H54 (cell line): Measurements from ENCODE around the gene RGS12.

Source experiments
- DNase-seq: peaks from one replicate; pipeline ENCODE4 v3.0.0; 2011; ENCODE audit warnings: low spot score, mixed read lengths; ENCODE audit not compliant: insufficient read length
- FAIRE-seq: peaks from 3 replicates; lab custom pipeline; 2011; peaks lifted over from hg19 to GRCh38; lab: Jason Lieb, UNC
- POLR2A ChIP-seq: IDR thresholded peaks from 2 replicates; pipeline ENCODE4 v1.6.1; 2011; ENCODE audit warnings: low read depth, mild to moderate bottlenecking, low read length

RGS12 gene

DNA sequence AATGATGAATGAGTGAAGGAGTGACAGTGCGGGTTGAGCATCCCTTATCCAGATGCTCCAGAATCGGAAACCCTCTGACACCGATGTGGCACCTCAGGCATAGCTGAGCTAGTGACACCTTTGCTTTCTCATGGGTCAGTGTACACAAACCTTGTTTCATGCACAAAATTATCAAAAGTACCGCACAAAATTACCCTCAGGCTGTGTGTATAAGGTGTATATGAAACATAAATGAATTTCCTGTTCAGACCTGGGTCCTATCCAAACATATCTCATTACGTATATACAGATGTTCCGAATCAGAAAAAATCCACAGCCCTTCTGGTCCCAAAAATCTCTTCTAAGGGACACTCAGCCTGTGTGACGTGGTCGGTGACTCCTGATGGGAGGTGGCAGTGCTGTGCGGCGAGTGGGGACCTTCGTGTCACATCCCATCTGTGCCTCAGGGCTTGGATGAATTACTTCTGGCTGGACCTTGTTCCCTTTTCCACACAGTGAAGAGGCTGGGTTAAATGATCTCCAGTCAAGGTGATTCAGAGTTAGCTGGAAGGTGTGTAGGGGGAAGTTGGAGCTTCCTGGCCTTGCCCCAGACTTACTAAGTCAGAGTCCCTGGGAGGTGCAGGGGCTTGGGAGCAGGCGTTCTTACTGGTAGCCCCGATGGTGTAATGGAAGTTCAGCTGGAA lies 18.8 kb downstream of the RGS12 start:
- no peak for TF ChIP-seq POLR2A
- FAIRE-seq (no peak), DNase-seq (no peak)

DNA sequence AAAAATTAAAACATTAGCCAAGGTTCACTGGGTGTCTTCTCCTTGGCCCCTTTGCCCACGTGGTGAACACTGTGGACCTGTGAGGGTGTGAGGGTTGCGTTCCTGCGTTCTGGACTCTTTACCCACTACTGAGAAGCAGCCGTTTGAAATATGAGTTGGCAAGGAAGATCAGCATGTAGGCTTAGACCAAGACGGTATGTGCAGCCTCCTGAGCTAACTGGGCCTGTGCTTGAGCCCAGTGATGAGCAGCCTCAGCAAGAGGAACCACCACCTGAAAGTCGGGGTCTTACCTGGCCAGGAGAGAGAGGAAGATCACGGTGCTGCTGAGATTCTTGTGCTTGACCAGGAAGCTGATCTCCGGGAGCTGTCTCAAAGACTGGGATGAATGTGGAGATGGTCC lies 19.5 kb downstream of the RGS12 start:
- no peak for FAIRE-seq
- no peak for DNase-seq
- no peak for TF ChIP-seq POLR2A

DNA sequence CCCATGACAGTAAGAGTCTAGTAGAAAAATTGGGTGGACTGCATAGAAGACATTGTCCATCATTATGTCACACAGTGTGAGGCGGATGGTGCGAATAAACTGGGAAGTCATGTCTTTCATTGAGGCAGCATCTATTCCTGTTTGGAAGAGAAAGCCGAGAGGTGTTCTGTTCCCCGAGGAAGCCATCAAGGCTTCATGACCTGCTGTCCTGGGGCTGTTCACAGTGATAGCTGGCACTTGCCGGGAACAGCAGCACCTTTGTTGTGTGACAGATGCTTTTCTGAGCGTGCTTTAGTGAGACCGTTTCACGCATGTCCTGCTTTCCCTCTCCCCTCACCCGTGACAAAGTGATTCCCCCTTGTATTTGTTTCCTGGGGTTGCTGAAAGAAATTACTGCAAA lies 20.3 kb downstream of the RGS12 start:
- no peak for FAIRE-seq
- TF ChIP-seq POLR2A, result no peak
- DNase-seq, result no peak

DNA sequence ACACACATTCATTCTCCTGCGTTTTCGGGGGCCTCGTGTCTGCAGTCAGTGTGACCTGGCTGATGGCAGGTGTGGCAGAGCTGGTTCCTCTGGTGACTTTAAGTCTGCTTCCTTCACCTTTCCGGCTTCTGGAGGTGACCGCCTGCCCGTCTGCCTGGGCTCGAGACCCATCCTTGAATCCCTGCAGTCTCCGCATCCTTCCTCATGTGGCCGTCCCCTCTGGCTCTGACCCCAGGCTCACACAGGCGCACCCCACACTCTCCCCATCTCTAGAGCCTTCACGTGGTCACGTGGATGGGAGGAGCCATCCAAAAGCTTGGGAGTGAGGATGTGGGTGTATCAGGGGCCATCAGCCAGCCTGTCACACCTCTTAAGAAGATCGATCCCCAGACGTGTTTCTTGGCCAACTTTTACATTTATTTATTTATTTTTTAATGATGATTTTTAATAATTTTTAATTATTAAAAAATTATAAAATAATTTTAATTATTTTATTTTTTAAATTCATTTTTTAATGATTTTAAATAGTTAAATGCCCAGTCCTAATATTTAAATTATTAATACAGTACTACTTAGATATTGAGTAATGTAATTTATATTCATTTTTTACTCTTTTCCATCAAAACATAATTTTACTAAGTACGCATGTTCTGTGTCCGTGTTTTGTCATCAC lies 20.9 kb downstream of the RGS12 start:
- no peak for TF ChIP-seq POLR2A
- DNase-seq (no peak), FAIRE-seq (no peak)

DNA sequence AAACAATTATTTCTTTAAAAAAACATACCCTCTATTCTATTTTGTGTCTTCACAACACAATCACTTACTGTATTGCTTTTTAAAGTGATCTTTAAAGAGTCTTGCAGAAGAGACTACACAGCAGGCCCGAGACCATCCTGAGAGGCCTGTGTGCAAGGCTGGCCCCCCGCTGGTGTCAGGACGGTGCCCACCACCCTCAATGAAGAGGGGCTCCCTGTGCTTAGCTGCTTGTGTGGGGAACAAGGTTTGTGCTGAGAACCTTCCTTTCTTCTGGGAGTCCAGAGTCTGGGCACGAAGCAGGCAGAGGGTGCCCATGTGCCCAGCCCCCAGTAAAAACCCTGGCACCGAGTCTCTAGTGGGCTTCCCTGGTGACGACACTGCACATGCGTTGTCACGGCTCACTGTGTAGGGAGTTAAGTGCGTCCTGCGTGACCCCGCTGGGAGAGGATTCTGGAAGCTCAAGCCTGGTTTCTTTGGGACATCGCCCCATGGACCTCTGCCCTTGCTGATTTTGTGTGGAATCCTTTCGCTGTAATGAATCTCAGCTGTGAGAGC lies 22.0 kb downstream of the RGS12 start:
- FAIRE-seq (no peak), DNase-seq (no peak)
- no peak for TF ChIP-seq POLR2A

DNA sequence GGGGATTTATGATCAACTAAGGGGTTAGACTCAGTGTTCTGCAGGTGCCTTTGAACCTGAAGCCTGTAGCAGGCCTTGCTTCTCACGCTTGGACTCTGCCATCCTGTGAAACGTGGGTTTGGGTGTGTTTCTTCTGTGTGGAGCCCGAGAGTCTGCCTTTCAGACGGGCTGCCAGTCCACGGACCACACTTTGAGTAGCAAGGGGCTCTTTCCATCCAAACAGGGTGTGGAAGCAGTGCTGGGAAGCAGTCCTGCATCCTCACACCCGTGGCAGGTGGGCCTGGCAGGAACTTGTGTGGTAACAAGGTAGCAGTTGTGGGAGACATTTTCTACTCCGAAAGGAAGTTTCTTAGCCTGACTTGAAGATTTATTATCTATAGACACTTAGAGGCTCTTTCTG lies 22.7 kb downstream of the RGS12 start:
- no peak for TF ChIP-seq POLR2A
- no peak for FAIRE-seq
- DNase-seq, result no peak

DNA sequence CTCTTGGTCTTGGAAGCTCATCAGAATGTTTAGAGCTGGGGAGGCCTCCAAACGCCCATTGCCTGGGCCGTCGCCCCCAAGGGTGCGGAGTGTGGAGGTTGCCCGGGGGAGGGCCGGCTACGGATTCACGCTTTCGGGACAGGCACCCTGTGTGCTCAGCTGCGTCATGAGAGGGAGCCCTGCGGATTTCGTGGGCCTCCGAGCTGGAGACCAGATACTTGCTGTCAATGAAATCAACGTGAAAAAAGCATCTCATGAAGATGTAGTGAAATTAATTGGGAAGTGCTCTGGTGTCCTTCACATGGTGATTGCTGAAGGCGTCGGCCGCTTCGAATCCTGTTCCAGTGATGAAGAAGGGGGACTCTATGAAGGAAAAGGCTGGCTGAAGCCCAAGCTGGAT lies 23.3 kb downstream of the RGS12 start:
- FAIRE-seq, result no peak
- no peak for DNase-seq
- no peak for TF ChIP-seq POLR2A

DNA sequence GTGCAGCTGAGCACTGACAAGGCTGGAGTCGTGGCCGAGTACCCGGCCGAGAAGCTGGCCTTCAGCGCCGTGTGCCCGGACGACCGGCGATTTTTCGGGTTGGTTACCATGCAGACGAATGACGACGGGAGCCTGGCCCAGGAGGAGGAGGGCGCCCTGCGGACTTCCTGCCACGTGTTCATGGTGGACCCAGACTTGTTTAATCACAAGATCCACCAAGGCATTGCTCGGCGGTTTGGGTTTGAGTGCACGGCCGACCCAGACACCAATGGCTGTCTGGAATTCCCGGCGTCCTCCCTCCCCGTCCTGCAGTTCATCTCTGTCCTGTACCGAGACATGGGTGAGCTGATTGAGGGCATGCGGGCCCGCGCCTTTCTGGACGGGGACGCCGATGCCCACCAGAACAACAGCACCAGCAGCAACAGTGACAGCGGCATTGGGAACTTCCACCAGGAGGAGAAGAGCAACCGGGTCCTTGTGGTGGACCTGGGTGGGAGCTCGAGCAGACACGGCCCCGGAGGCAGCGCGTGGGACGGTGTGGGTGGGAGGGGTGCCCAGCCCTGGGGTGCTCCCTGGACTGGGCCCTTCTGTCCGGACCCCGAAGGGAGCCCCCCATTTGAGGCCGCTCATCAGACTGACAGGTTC lies 24.3 kb downstream of the RGS12 start:
- TF ChIP-seq POLR2A, result no peak
- FAIRE-seq, result no peak
- DNase-seq, result no peak

DNA sequence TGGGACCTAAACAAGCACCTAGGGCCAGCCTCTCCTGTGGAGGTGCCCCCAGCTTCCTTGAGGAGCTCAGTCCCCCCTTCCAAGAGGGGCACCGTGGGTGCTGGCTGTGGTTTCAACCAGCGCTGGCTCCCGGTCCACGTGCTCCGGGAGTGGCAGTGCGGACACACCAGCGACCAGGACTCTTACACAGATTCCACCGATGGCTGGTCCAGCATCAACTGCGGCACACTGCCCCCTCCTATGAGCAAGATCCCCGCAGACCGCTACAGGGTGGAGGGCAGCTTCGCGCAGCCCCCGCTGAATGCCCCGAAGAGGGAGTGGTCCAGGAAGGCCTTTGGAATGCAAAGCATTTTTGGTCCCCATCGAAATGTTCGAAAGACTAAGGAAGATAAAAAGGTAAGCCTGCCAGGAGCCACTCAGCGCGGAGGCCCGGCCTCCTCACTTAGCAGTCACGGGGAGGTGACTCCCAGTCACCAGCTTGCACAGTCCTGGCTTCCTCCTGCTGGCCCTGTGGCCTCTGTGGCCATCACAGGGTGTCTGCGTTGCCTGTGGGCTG lies 24.9 kb downstream of the RGS12 start:
- TF ChIP-seq POLR2A, result no peak
- no peak for FAIRE-seq
- DNase-seq, result no peak

DNA sequence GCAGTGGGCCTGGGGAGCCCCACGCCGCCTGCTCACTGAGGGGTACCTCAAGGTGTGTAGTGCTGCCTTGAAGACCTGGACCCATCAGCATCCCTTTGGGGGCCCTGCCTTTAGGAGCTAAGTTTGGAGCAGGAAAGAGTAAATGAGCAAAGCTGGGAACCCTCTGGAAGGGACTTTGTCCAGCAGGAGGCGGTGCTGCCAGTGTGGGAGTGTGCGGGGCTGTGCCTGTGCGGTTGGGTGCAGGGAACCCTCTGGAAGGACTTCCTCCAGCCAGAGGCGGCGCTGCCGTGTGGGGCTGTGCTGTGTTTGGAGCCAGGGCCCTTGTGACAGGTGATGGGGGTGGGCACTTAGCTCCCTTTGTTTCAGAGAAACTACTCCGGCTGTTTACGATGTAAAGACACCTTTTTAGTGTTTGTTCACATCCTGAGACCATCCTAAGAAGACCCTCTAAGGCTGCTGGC lies 25.8 kb downstream of the RGS12 start:
- no peak for FAIRE-seq
- no peak for DNase-seq
- no peak for TF ChIP-seq POLR2A

DNA sequence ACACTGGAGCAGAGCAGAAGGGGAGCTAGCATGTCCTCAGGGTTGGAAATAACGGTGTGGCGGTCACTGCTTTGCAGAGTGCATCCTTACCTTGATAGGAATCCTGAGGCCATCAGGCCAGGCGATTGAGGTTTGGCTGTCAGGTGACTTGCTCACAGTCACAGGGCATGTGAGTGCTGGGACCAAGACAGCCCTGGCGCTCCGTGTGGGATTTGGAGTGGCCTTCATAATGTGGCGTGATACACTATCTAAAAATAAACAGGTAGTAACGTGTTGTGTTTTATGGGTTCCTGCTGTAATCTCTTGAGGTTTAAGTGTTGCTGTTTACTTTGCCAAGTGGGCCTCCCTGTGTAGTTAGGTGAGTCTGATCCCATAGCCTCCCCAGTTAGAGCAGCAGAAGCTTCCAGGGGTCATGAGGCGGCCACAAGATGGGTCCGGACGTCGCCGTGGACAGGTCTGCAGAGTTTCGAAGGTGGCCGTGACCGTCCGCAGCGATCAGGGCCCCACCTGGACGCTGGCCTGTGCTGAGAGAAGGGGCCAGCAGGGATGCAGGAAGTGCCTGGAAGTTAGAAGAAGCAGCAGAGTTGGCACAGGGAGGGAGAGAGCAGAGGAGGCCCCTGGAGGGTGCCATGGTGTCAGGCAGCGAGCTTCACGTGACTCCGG lies 27.7 kb downstream of the RGS12 start:
- no peak for TF ChIP-seq POLR2A
- FAIRE-seq (no peak), DNase-seq (no peak)

DNA sequence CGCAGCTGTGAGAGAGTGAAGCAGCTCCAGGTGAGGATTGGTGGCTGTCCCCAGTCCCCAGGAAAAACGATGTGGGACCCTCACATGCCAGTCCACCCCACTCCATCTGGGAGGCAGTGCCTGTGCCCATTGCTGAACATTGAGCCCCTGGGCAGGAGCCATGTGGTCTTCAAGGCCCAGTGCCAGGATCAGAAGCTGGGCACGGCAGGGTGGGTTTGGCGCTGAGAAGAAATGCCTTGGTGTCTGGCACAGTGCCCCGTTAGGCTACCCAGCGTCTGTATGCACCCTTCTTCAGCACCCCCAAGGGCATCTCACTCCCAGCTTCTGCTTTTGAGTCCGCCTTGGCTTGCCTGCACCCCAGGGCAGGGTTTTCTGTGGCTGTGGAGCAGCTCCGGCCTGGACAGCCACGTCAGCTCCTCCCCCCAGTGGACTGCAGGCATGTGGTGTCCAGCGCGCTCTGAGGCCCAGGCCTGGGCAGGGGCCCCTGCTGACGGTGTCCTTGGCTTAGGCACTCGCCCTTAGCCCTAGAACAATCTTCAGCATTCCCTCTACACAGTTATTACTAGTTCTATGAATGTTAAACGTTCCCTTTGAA lies 28.6 kb downstream of the RGS12 start:
- no peak for TF ChIP-seq POLR2A
- DNase-seq, result no peak
- no peak for FAIRE-seq

DNA sequence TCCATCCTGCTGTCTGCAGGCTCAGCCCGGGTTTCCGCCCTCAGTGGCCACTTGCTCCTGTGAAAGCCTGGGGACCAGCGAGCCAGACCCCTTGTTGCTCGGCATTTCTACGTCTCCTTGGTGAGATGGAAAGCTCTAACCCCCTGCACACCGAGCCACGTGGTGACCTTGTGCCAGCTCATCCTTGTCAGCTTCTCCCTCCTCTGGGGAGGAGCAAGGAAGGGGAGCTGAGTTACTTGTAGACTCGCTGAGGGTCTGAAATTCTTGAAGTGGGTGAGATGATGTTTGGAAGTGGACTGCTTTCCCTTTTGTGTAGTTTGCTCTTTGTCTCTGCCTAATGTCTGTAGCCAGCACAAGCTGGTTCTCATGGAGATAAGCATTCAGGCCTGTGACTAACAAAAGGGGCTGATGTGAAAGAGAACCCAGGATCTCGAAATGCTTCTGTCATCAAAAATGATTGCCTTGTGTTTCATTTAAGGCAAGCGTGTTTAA lies 29.3 kb downstream of the RGS12 start:
- TF ChIP-seq POLR2A, result no peak
- DNase-seq (no peak), FAIRE-seq (no peak)

DNA sequence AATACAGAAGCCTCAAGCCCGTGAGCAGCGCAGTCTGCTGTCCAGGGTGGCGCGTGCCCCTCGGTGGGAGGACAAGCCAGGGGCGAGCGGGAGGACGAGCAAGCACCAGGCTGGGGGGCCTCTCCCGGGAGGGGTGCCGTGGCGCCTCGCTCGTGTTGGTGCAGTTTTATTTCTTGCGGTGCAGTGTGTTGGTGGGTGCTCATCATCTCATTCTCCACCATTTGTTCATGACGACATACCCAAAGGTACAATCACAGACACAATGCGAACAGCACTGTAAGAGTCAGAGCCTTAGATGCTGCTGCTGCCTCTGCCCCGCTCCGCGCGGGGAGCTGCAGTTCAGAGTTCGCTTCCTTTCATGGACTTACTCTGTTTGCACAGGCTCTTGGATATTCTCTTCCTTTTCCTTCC lies 30.3 kb downstream of the RGS12 start:
- TF ChIP-seq POLR2A, result no peak
- no peak for DNase-seq
- FAIRE-seq, result no peak
